GM19239 (cell line): ENCODE data around the gene LMTK2.
"Not testable (repeated sequence)": the region's sequence is repeated elsewhere in the genome, so short reads cannot be mapped to it uniquely, and the experiment has no call there.

ENCODE experiments used
- DNase-seq: peaks from one replicate; pipeline ENCODE4 v3.0.0; 2011; ENCODE audit warnings: low spot score; ENCODE audit not compliant: insufficient read length
- FAIRE-seq: peaks from 2 replicates; lab custom pipeline; 2011; peaks lifted over from hg19 to GRCh38; lab: Jason Lieb, UNC

The LMTK2 gene

GRCh38 chr7:98213296-98213887 lies 106.7 kb downstream of the LMTK2 start:
- DNase-seq = no peak
- FAIRE-seq = no peak

- no peak for DNase-seq
- FAIRE-seq = no peak
These were observed 107.5 kb downstream of the LMTK2 start for GRCh38 chr7:98213888-98214810.

GRCh38 chr7:98214811-98215321 lies 108.2 kb downstream of the LMTK2 start:
- FAIRE-seq (no peak), DNase-seq (no peak)

- DNase-seq (no peak), FAIRE-seq (no peak)
These were observed 109.2 kb downstream of the LMTK2 start for GRCh38 chr7:98215561-98216495.

GRCh38 chr7:98216941-98217622 lies 110.4 kb downstream of the LMTK2 start:
- FAIRE-seq = no peak

GRCh38 chr7:98217623-98218582 lies 111.2 kb downstream of the LMTK2 start:
- FAIRE-seq = no peak

More at GRCh38 chr7:98216941-98217622, 110.4 kb downstream of the LMTK2 start:
- DNase-seq = no peak

GRCh38 chr7:98219382-98219781 lies 112.7 kb downstream of the LMTK2 start:
- not testable (repeated sequence) for DNase-seq, FAIRE-seq

More at GRCh38 chr7:98217623-98218582, 111.2 kb downstream of the LMTK2 start:
- no peak for DNase-seq

GRCh38 chr7:98221611-98222532 lies 115.2 kb downstream of the LMTK2 start:
- DNase-seq (no peak), FAIRE-seq (no peak)

- no peak for DNase-seq
- no peak for FAIRE-seq
These were observed 116.0 kb downstream of the LMTK2 start for GRCh38 chr7:98222533-98223195.

GRCh38 chr7:98223351-98223897 lies 116.8 kb downstream of the LMTK2 start:
- no peak for FAIRE-seq
- DNase-seq = no peak

- FAIRE-seq = no peak
- DNase-seq = no peak
These were observed 117.4 kb downstream of the LMTK2 start for GRCh38 chr7:98223898-98224700.

GRCh38 chr7:98224701-98225181 lies 118.1 kb downstream of the LMTK2 start:
- no peak for DNase-seq
- no peak for FAIRE-seq

GRCh38 chr7:98225913-98226614 lies 119.4 kb downstream of the LMTK2 start:
- no peak for FAIRE-seq
- DNase-seq = no peak

GRCh38 chr7:98227939-98228338 lies 121.3 kb downstream of the LMTK2 start:
- DNase-seq = no peak
- FAIRE-seq = no peak

GRCh38 chr7:98228801-98229200 lies 122.1 kb downstream of the LMTK2 start:
- DNase-seq (no peak), FAIRE-seq (no peak)
